A673 (cell line): ENCODE results near the gene JAKMIP1.

ENCODE experiments used
- CTCF ChIP-seq: fragments of 300-800, 200-600 bp; sonication (generic); conservative IDR thresholded peaks from 2 replicates; pipeline ENCODE4 v1.5.1; 2017; ENCODE audit warnings: low read depth, mild to moderate bottlenecking, antibody characterized with exemption, low read length, moderate library complexity, mixed read lengths
- EZH2 ChIP-seq: fragments of 200-600 bp; sonication (generic); IDR thresholded peaks from 2 replicates; pipeline ENCODE4 v1.6.1; 2017; ENCODE audit warnings: borderline replicate concordance, low read depth, mild to moderate bottlenecking, mixed read lengths, antibody characterized with exemption, low read length; ENCODE audit not compliant: poor library complexity, severe bottlenecking

DNA sequence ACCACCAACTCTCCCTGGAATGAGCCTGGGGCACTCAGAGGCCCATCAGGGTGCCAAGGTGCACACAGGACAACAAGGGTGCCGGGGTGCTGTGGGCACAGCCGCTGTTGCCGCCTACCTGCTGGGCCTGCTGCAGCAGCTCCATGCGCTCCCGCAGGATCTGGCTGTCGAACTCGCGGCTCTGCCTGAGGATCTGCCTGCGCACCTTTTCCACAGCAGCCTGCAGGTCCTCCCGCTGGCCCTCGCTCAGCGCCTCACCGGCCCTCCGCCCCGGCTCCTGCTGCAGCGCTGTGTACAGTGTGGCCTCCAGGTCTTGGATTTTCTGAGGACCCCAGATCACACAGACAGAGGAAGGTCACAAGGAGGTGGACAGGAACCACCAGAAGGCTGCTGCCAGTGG lies 164.6 kb downstream of the JAKMIP1 start:
- TF ChIP-seq CTCF (no peak), EZH2 (no peak)
